OCI-LY7 (cell line): Measurements from ENCODE around the gene SLC49A4.

Experiments used
- EZH2phosphoT487 ChIP-seq: fragments of 200-600 bp; sonication (generic); IDR thresholded peaks from 2 replicates; pipeline ENCODE4 v1.6.1; 2018; ENCODE audit warnings: low read depth, borderline replicate concordance, mild to moderate bottlenecking, mixed run types, antibody characterized with exemption, low read length, moderate library complexity, mixed read lengths
- TF ChIP-seq, protein P1 (sequence below): fragments of 200-600 bp; sonication (generic); conservative IDR thresholded peaks from 2 replicates; pipeline ENCODE4 v1.5.1; 2014; ENCODE audit warnings: mild to moderate bottlenecking, antibody characterized with exemption, low read length, moderate library complexity, mixed read lengths

DNA sequence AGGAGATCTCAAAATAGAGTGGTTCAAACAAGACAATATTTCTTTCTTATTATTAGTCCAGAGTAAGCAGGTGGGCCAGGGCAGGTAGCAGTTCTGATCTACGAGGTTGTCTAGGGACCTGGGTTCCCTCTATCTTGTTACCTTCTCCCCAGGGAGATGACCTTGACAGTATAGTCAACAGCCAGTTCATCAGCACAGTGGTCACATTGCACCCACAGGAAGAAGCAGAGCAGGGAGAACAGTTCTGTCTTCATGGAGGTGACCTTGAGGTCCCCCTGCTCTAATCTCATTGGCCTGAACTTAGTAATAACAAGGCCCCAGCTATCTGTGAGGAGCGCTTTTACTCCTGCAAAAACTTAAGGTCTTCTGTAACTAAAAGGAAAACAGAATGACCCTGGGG is 21.7 kb downstream of the SLC49A4 start:
- TF ChIP-seq, protein P1, sequence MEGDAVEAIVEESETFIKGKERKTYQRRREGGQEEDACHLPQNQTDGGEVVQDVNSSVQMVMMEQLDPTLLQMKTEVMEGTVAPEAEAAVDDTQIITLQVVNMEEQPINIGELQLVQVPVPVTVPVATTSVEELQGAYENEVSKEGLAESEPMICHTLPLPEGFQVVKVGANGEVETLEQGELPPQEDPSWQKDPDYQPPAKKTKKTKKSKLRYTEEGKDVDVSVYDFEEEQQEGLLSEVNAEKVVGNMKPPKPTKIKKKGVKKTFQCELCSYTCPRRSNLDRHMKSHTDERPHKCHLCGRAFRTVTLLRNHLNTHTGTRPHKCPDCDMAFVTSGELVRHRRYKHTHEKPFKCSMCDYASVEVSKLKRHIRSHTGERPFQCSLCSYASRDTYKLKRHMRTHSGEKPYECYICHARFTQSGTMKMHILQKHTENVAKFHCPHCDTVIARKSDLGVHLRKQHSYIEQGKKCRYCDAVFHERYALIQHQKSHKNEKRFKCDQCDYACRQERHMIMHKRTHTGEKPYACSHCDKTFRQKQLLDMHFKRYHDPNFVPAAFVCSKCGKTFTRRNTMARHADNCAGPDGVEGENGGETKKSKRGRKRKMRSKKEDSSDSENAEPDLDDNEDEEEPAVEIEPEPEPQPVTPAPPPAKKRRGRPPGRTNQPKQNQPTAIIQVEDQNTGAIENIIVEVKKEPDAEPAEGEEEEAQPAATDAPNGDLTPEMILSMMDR, result no peak
- TF ChIP-seq EZH2phosphoT487, result no peak
